Endothelial cell of umbilical vein (primary cell): ENCODE results near the gene MBD5. TPM values are rescaled to one million over a fixed set of nuclear protein-coding genes. Genes with fewer than 3 reads are reported as not detected.

Experiments used
- BruUV-seq: library from RNA; stranded (reverse); fragments of 400-500 nt; replicated peaks from 2 replicates; lab custom pipeline; 2021; lab: Mats Ljungman, UMichigan
- CTCF ChIA-PET: fragments of 300-600, 350-600 bp; sonication (Branson Sonifier 250); formaldehyde crosslinking; loops from one replicate; lab custom pipeline; 2021; ENCODE audit warnings: antibody characterized with exemption, inconsistent platforms; lab: Charles Lee
- POLR2A ChIA-PET: fragments of 300-600, 350-600 bp; sonication (Branson Sonifier 250); formaldehyde crosslinking; loops from one replicate; lab custom pipeline; 2021; ENCODE audit warnings: antibody characterized with exemption, inconsistent platforms; lab: Charles Lee
- DNase-seq: peaks from one replicate; pipeline ENCODE4 v3.0.0-alpha.2; 2011; ENCODE audit warnings: low read depth, low spot score
- FAIRE-seq: peaks from 2 replicates; lab custom pipeline; 2011; peaks lifted over from hg19 to GRCh38; lab: Jason Lieb, UNC
- H2AFZ ChIP-seq: 2 replicates; pipeline ENCODE4 v1.6.0; 2012; ENCODE audit warnings: low read depth, low read length, control low read depth, inconsistent platforms
- H3K27ac ChIP-seq: 2 replicates; pipeline ENCODE4 v1.5.1; 2011; ENCODE audit warnings: low read depth, mild to moderate bottlenecking, control low read depth, low read length, moderate library complexity; ENCODE audit not compliant: insufficient read depth
- H3K27me3 ChIP-seq, 2 experiments: 2 replicates each; pipeline versions ENCODE4 v1.6.0 to v1.6.1; 2011; ENCODE audit warnings: low read length in 2 of 2, mixed read lengths in 1 of 2; ENCODE audit not compliant: control insufficient read depth in 2 of 2, insufficient read depth in 2 of 2
- H3K36me3 ChIP-seq, 2 experiments: 2 replicates in 1 of 2; 3 replicates in 1 of 2; pipeline ENCODE4 v1.5.1; 2011; ENCODE audit warnings: low read length in 2 of 2, mild to moderate bottlenecking in 1 of 2, moderate library complexity in 1 of 2; ENCODE audit not compliant: control insufficient read depth in 2 of 2, insufficient read depth in 2 of 2; ENCODE audit errors: extremely low read depth in 1 of 2
- H3K4me1 ChIP-seq: 3 replicates; pipeline ENCODE4 v1.5.1; 2011; ENCODE audit warnings: mild to moderate bottlenecking, low read length; ENCODE audit not compliant: control insufficient read depth, insufficient read depth; ENCODE audit errors: extremely low read depth
- H3K4me2 ChIP-seq: 2 replicates; pipeline ENCODE4 v1.6.1; 2011; ENCODE audit warnings: low read length, control low read depth, mixed read lengths; ENCODE audit not compliant: insufficient read depth
- H3K4me3 ChIP-seq, 3 experiments: fragments of 200-600 bp in 1 of 3; sonication (generic), shearing (Covaris generic) in 1 of 3; replicated peaks in 1 of 3; 2 replicates each; pipeline ENCODE4 v1.5.1; 2011 to 2016; ENCODE audit warnings: control low read depth in 3 of 3, low read length in 3 of 3, mild to moderate bottlenecking in 2 of 3, inconsistent platforms in 1 of 3, low read depth in 1 of 3, moderate library complexity in 1 of 3; ENCODE audit not compliant: insufficient read depth in 1 of 3
- H3K79me2 ChIP-seq: 2 replicates; pipeline ENCODE4 v1.6.0; 2012; ENCODE audit warnings: low read length, inconsistent platforms; ENCODE audit not compliant: control insufficient read depth, insufficient read depth
- H3K9ac ChIP-seq: replicated peaks from 2 replicates; pipeline ENCODE3; 2011; ENCODE audit warnings: low read length, control low read depth; ENCODE audit not compliant: insufficient read depth; ENCODE audit errors: extremely low read depth
- H3K9me1 ChIP-seq: replicated peaks from 3 replicates; pipeline ENCODE4 v1.6.0; 2011; ENCODE audit warnings: mild to moderate bottlenecking, low read length; ENCODE audit not compliant: control insufficient read depth, insufficient read depth; ENCODE audit errors: extremely low read depth
- H3K9me3 ChIP-seq: replicated peaks from 2 replicates; pipeline ENCODE4 v1.5.1; 2012; ENCODE audit warnings: low read length, inconsistent platforms; ENCODE audit not compliant: control insufficient read depth, insufficient read depth
- H4K20me1 ChIP-seq: replicated peaks from 2 replicates; pipeline ENCODE3; 2011; ENCODE audit warnings: mild to moderate bottlenecking, low read length; ENCODE audit not compliant: control insufficient read depth, insufficient read depth; ENCODE audit errors: extremely low read depth
- EZH2 ChIP-seq: IDR thresholded peaks from 2 replicates; pipeline ENCODE4 v1.6.1; 2012; ENCODE audit warnings: borderline replicate concordance, low read depth, mild to moderate bottlenecking, moderate library complexity, low read length, inconsistent platforms; ENCODE audit not compliant: severe bottlenecking
- FOS ChIP-seq: IDR thresholded peaks from 2 replicates; pipeline ENCODE4 v1.6.1; 2011; ENCODE audit warnings: mild to moderate bottlenecking, low read length, moderate library complexity, borderline replicate concordance; ENCODE audit not compliant: insufficient read depth
- GATA2 ChIP-seq: IDR thresholded peaks from 2 replicates; pipeline ENCODE4 v1.7.0; 2011; ENCODE audit warnings: low read depth, mild to moderate bottlenecking, moderate library complexity, mixed read lengths, low read length; ENCODE audit not compliant: insufficient read length, insufficient read depth
- JUN ChIP-seq: IDR thresholded peaks from 2 replicates; pipeline ENCODE4 v1.6.1; 2011; ENCODE audit warnings: borderline replicate concordance, low read depth; ENCODE audit not compliant: insufficient read length, insufficient read depth
- MYC ChIP-seq: IDR thresholded peaks from one replicate; pipeline ENCODE4 v1.6.1; 2011; ENCODE audit warnings: mild to moderate bottlenecking, low read depth, low read length
- POLR2A ChIP-seq: IDR thresholded peaks from 2 replicates; pipeline ENCODE4 v1.6.1; 2012; ENCODE audit warnings: low read depth, mild to moderate bottlenecking, control low read depth, low read length
- POLR2AphosphoS5 ChIP-seq: IDR thresholded peaks from 2 replicates; pipeline ENCODE4 v1.6.1; 2012; ENCODE audit warnings: low read depth, mild to moderate bottlenecking, control low read depth, low read length, moderate library complexity; ENCODE audit not compliant: insufficient read depth
- dilution Hi-C: fragments of 300-500 bp; cut with MboI; formaldehyde crosslinking; loops from one replicate; pipeline ENCODE4 v1.15.0; 2019; ENCODE audit warnings: low sequenced_read_pairs; ENCODE audit not compliant: extremely low pct_ligation_motif_present
- intact Hi-C: fragments of 100-400 bp; cut with micrococcal nuclease; formaldehyde crosslinking; loops from one replicate; pipeline ENCODE4 v1.10.0; 2022
- polyA plus RNA-seq, 4 experiments: library from polyadenylated mRNA; depleted of rRNA in 3 of 4; stranded (reverse) in 3 of 4; unstranded in 1 of 4; fragments of >200 nt; gene quantifications; 2 replicates each; pipeline versions ENCODE4 v1.2.1 to v1.2.3, GENCODE V29; 2011 to 2012; ENCODE audit warnings: missing spikeins in 1 of 4
- total RNA-seq: library from RNA; stranded (reverse); gene quantifications from 2 replicates; pipeline ENCODE4 v1.2.3, GENCODE V29; 2021
- TF ChIP-seq, protein P1 (sequence below): IDR thresholded peaks from 2 replicates; pipeline ENCODE4 v1.6.1; 2011; ENCODE audit not compliant: insufficient read depth, insufficient read length
- TF ChIP-seq, protein P2 (sequence below), 2 donors: IDR thresholded peaks; 1 replicate in 1 of 2; 2 replicates in 1 of 2; pipeline ENCODE4 v1.5.1; 2011; ENCODE audit warnings: low read length in 2 of 2, mild to moderate bottlenecking in 2 of 2, moderate library complexity in 2 of 2, control low read depth in 1 of 2, inconsistent platforms in 1 of 2, low read depth in 1 of 2; ENCODE audit not compliant: insufficient read depth in 1 of 2; ENCODE audit errors: extremely low read depth in 1 of 2

MBD5 gene
- total and polyA plus RNA-seq, 2 donors (not counting 3 experiments of a cell fraction or from before 2014, with no cell fraction given) = 11.3 to 37.0 TPM

DNA sequence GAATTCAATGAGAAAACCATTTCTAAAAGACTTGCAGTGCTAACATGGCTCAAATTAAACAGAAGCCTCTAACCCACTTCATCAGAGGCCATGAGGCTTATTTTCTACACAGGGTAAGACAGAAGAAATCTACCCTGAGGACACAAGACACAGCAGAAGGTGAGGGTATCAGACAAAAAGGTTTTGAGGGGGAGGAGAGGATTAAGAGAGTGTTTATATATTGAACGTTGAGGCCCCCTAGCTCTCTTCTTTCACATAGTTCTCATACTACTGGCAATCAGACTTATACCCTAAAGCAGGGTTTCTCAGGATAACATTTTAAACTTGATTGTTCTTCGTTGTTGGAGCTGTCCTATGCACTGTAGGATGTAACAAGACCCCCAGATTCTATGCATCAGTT, 21.8 kb upstream of the MBD5 start:
- DNase-seq (no peak), FAIRE-seq (no peak)
- no peak overlapping the region for H2AFZ ChIP-seq
- intact Hi-C loops (no loop called here), dilution Hi-C loops (no loop called here)
- CTCF ChIA-PET = interaction anchor here (1.4 to 2.0 kb wide), 2 partner anchors 10 to 510 kb away, joined by 10 to 14 read pairs; no protein-coding TSS in a partner anchor
- H3K9me3 ChIP-seq = no peaks in the 10 kb centered on the region
- H3K4me3 ChIP-seq = no peak overlapping the region
- no peaks in the 10 kb centered on the region for H3K27me3 ChIP-seq
- no peak overlapping the region for H3K27ac ChIP-seq
- H3K4me1 ChIP-seq = no peaks in the 10 kb centered on the region
- TF ChIP-seq, protein P1, sequence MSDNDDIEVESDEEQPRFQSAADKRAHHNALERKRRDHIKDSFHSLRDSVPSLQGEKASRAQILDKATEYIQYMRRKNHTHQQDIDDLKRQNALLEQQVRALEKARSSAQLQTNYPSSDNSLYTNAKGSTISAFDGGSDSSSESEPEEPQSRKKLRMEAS = no peak
- TF ChIP-seq POLR2AphosphoS5 (no peak), EZH2 (no peak), JUN (no peak), POLR2A (no peak), FOS (no peak), MYC (no peak), GATA2 (no peak)
- TF ChIP-seq, protein P2, sequence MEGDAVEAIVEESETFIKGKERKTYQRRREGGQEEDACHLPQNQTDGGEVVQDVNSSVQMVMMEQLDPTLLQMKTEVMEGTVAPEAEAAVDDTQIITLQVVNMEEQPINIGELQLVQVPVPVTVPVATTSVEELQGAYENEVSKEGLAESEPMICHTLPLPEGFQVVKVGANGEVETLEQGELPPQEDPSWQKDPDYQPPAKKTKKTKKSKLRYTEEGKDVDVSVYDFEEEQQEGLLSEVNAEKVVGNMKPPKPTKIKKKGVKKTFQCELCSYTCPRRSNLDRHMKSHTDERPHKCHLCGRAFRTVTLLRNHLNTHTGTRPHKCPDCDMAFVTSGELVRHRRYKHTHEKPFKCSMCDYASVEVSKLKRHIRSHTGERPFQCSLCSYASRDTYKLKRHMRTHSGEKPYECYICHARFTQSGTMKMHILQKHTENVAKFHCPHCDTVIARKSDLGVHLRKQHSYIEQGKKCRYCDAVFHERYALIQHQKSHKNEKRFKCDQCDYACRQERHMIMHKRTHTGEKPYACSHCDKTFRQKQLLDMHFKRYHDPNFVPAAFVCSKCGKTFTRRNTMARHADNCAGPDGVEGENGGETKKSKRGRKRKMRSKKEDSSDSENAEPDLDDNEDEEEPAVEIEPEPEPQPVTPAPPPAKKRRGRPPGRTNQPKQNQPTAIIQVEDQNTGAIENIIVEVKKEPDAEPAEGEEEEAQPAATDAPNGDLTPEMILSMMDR (IDR thresholded peaks at IDR 0.05; ENCODE audit: extremely low read depth in 1 of 2, insufficient read depth in 1 of 2, low read depth in 1 of 2, low read length in 2 of 2) = no peak
- H3K4me2 ChIP-seq = no peak overlapping the region
- peaks cover 4% of the 10 kb centered on the region for H4K20me1 ChIP-seq
- no peaks in the 10 kb centered on the region for H3K36me3 ChIP-seq
- POLR2A ChIA-PET = no interaction called here
- H3K9ac ChIP-seq = no peak overlapping the region
- peaks cover 15% of the 10 kb centered on the region for H3K79me2 ChIP-seq
- BruUV-seq = no TSS peak
- H3K9me1 ChIP-seq = no peaks in the 10 kb centered on the region
